ENCODE data around the gene TBX6. TPM values are rescaled to one million over a fixed set of nuclear protein-coding genes. Genes with fewer than 3 reads are reported as not detected.

The TBX6 gene, protein sequence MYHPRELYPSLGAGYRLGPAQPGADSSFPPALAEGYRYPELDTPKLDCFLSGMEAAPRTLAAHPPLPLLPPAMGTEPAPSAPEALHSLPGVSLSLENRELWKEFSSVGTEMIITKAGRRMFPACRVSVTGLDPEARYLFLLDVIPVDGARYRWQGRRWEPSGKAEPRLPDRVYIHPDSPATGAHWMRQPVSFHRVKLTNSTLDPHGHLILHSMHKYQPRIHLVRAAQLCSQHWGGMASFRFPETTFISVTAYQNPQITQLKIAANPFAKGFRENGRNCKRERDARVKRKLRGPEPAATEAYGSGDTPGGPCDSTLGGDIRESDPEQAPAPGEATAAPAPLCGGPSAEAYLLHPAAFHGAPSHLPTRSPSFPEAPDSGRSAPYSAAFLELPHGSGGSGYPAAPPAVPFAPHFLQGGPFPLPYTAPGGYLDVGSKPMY
- total RNA-seq: under 1 TPM in 2 of 4 donors, not detected in 2; 0.36 to 0.56 TPM

GRCh38 chr16:30091474-30092372 is at the start of gene TBX6:
TSS of gene TBX6 (minus strand) at chr16:30091924. CDS start at chr16:30091193, 731 bp downstream.
- peak; percentile 77 for DNase-seq (ENCODE audit: low spot score)
- peak in 2 of 3 donors; percentile 37 to 73 for TF ChIP-seq CTCF (IDR thresholded peaks at IDR 0.05)
- ATAC-seq (ENCODE audit: low FRiP score): peak; percentile 89

GRCh38 chr16:30139583-30140481 is 48.1 kb upstream of the TBX6 start:
- DNase-seq (ENCODE audit: low spot score): no peak
- no peak for TF ChIP-seq CTCF (IDR thresholded peaks at IDR 0.05)
- no peak for ATAC-seq (ENCODE audit: low FRiP score)

DNA sequence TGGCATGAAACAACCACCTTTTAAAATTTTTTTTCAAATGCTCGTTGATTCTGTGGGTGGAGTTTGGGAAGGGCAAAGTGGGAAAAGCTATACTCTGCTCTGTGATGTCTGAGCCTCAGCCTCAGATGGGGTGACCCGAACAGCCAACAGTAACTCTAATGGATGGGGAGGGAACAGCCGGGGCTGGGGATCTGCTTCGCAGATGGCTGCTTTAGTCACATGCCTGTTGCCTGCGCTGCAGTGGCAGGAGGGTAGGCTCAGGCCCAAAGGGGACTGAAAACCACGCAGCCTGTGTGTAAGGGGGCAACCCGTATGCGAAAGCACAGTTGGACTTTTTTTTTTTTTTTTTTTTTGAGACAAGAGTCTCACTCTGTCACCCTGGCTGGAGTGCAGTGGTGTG is 46.2 kb upstream of the TBX6 start:
- DNase-seq (ENCODE audit: low spot score): no peak
- ATAC-seq (ENCODE audit: low FRiP score): no peak

GRCh38 chr16:30136971-30137605 is 45.4 kb upstream of the TBX6 start:
- no peak for TF ChIP-seq CTCF (IDR thresholded peaks at IDR 0.05)
- ATAC-seq (ENCODE audit: low FRiP score) (no peak), DNase-seq (ENCODE audit: low spot score) (no peak)

More for the DNA sequence above, 46.2 kb upstream of the TBX6 start:
- TF ChIP-seq CTCF (IDR thresholded peaks at IDR 0.05): no peak

GRCh38 chr16:30132591-30132990 is 40.9 kb upstream of the TBX6 start:
- DNase-seq (ENCODE audit: low spot score): no peak
- ATAC-seq (ENCODE audit: low FRiP score): no peak
- TF ChIP-seq CTCF (IDR thresholded peaks at IDR 0.05): no peak
